ENCODE data around the gene GRHL3. TPM values are rescaled to one million over a fixed set of nuclear protein-coding genes. Genes with fewer than 3 reads are reported as not detected.
"Not testable (repeated sequence)": the region's sequence is repeated elsewhere in the genome, so short reads cannot be mapped to it uniquely, and the experiment has no call there.

GRHL3 gene
- total RNA-seq: 0.12 TPM in 1 of 2 replicates, not detected in the other
- long read RNA-seq: 0 reads

DNA sequence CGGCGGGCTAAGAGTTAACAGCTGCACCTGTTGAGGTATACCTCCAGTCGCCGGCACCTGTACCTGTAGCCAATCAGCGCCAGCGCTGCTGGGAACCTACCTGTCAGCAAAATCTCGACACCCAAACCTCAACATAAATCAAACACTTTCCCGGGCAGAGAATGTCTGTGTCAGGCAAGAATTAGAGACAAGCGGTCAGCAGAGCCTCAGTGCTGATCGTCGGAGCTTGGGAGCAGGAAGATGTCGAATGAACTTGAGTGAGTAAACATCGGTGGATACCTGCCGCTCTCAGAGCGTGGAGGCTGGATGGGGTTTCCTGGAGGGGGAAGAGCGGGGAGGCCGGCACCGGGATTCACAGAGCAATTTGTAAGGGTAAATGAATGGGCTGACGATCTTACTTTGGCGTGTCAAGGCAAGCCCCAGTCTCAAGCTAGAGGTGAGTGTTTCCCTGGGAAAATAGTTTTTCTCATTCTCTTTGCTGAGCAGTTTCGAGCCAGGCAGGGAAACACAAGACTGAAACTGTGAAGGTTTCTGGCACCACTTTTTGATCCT lies at the start of gene GRHL3:
TSS of gene GRHL3 (plus strand) at position 46 of the 552 bp plus-strand sequence. CDS start at position 241, 195 bp downstream.
- peak within 1 kb of the TSS; percentile 44 for H3K4me3 Mint-ChIP-seq
- TF ChIP-seq CTCF (conservative IDR thresholded peaks at IDR 0.05): no peak
- H3K4me1 Mint-ChIP-seq: peaks cover 19% of the 10 kb centered on the region
- no peaks in the 10 kb centered on the region for H3K36me3 Mint-ChIP-seq (ENCODE audit: low read depth)
- H3K27ac Mint-ChIP-seq (ENCODE audit: unreplicated experiment): no peak within 1 kb of the TSS
- H3K27me3 Mint-ChIP-seq (ENCODE audit: low read depth): peaks cover 87% of the 10 kb centered on the region
- DNase-seq (ENCODE audit: low read depth, low spot score): no peak
- no peaks in the 10 kb centered on the region for H3K9me3 Mint-ChIP-seq

DNA sequence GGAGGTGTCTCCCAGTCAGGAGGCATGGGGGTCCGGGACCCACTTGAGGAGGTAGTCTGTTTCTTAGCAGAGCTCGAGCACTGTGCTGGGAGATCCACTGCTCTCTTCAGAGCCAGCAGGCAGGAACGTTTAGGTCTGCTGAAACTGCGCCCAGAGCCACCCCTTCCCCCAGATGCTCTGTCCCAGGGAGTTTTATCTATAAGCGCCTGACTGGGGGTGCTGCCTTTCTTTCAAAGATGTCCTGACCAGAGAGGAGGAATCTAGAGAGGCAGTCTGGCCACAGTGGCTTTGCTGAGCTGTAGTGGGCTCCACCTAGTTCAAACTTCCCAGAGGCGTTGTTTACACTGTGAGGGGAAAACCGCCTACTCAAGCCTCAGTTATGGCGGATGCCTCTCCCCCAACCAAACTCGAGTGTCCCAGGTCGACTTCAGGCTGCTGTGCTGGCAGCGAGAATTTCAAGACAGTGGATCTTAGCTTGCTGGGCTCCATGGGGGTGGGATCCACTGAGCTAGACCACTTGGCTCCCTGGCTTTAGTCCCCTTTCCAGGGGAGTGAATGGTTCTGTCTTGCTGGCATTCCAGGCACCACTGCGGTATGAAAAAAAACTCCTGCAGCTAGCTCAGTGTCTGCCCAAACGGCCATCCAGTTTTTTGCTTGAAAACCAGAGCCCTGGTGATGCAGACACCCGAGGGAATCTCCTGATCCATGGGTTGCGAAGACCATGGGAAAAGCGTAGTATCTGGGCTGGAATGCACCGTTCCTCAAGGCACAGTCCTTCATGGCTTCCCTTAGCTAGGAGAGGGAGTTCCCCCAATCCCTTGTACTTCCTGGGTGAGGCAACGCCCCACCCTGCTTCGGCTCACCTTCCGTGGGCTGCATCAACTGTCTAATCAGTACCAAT lies 44.7 kb upstream of the GRHL3 start:
- H3K4me1 Mint-ChIP-seq; H3K4me3 Mint-ChIP-seq; H3K36me3 Mint-ChIP-seq (ENCODE audit: low read depth); H3K9me3 Mint-ChIP-seq; DNase-seq (ENCODE audit: low read depth, low spot score); H3K27ac Mint-ChIP-seq (ENCODE audit: unreplicated experiment): not testable (repeated sequence)
- H3K27me3 Mint-ChIP-seq (ENCODE audit: low read depth): peaks cover 66% of the 10 kb centered on the region

DNA sequence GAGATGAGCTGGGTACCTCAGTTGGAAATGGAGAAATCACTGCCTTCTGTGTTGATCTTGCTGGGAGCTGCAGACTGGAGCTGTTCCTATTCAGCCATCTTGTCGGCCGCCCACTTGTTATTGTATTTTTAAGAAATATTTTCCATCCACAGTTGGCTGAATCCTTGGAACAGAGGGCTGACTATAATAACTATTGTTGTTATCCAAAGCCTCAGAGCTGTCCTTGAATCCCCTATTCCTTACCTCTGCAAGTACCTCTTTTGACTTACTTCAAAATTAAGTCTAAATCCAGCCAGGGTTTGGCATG lies 44.1 kb upstream of the GRHL3 start:
- peaks cover 67% of the 10 kb centered on the region for H3K27me3 Mint-ChIP-seq (ENCODE audit: low read depth)
- TF ChIP-seq CTCF (conservative IDR thresholded peaks at IDR 0.05): no peak
- H3K4me1 Mint-ChIP-seq: no peaks in the 10 kb centered on the region
- no peak overlapping the region for H3K27ac Mint-ChIP-seq (ENCODE audit: unreplicated experiment)
- peaks cover 4% of the 10 kb centered on the region for H3K9me3 Mint-ChIP-seq
- DNase-seq (ENCODE audit: low read depth, low spot score): no peak
- H3K4me3 Mint-ChIP-seq: no peak overlapping the region
- peaks cover 6% of the 10 kb centered on the region for H3K36me3 Mint-ChIP-seq (ENCODE audit: low read depth)

DNA sequence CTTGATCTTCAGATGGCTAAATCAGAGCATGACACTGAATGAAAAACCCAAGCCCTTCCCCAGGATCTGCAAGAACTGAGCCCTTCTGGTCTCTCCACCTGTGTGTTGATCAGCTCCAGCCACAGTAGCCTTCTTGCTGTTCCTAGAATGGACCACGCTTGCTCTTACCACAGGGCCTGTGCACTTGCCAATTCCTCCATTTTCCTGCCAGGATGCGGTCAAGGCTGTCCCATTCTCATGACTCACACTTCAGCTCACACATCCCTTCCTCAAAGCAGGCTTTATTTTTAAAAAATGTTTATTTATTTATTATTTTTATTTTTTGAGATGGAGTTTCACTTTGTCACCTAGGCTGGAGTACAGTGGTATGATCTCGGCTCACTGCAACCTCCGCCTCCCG lies 43.6 kb upstream of the GRHL3 start:
- Mint-ChIP-seq H3K27me3 (ENCODE audit: low read depth) (peaks cover 66% of the 10 kb centered on the region), H3K4me3 (no peak overlapping the region), H3K36me3 (ENCODE audit: low read depth) (peaks cover 6% of the 10 kb centered on the region), H3K4me1 (no peaks in the 10 kb centered on the region), H3K9me3 (peaks cover 4% of the 10 kb centered on the region), H3K27ac (ENCODE audit: unreplicated experiment) (no peak overlapping the region)
- TF ChIP-seq CTCF (conservative IDR thresholded peaks at IDR 0.05): no peak
- no peak for DNase-seq (ENCODE audit: low read depth, low spot score)

- H3K36me3 Mint-ChIP-seq (ENCODE audit: low read depth): peaks cover 6% of the 10 kb centered on the region
- TF ChIP-seq CTCF (conservative IDR thresholded peaks at IDR 0.05): no peak
- H3K4me3 Mint-ChIP-seq: no peak overlapping the region
- DNase-seq (ENCODE audit: low read depth, low spot score): no peak
- peaks cover 9% of the 10 kb centered on the region for H3K9me3 Mint-ChIP-seq
- H3K4me1 Mint-ChIP-seq: no peaks in the 10 kb centered on the region
- no peak overlapping the region for H3K27ac Mint-ChIP-seq (ENCODE audit: unreplicated experiment)
- peaks cover 68% of the 10 kb centered on the region for H3K27me3 Mint-ChIP-seq (ENCODE audit: low read depth)
Measured at GRCh38 chr1:24276791-24277190, 42.4 kb upstream of the GRHL3 start.

All from neural crest cell (in vitro differentiated cells).